ENCODE results near the gene POLA2. TPM values are rescaled to one million over a fixed set of nuclear protein-coding genes. Genes with fewer than 3 reads are reported as not detected.
A peak's percentile ranks its signal among the peaks of the same experiment; 100 is the strongest.

The POLA2 gene
- total RNA-seq, 2 donors from 2014 or later, result 5.9 to 28.0 TPM

DNA sequence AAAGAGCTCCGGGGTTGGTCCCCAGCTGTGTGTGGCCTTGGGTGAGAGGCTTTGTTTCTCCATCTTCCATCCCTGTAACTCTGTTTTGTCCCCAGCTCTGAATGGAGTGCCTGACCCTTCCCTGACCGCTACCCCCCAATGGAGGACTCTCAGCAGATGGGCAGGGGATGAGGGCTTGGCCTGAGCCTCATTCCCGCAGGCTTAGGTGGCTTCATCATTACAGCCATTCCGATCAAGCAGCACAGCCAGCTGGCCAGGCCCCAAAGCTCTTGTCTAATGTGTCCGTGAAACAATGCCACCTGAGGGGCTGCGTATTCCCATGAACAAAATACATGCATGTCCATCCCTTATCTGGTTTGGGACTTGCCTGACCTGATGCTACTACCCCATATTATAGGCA, 49.0 kb downstream of the POLA2 start:
- TF ChIP-seq CTCF (IDR thresholded peaks at IDR 0.05), result no peak
- Histone ChIP-seq H3K27ac (peak overlapping the region; percentile 12), H3K9ac (ENCODE audit: low read depth in 2 of 2, low read length in 2 of 2) (peak overlapping the region in 1 of 2 donors; percentile 21), H3K27me3 (no peaks in the 10 kb centered on the region), H3K9me3 (no peaks in the 10 kb centered on the region), H3K4me1 (peaks cover 21% of the 10 kb centered on the region), H3K36me3 (no peaks in the 10 kb centered on the region), H3K4me3 (no peak overlapping the region)
- no peak for DNase-seq
- intact Hi-C loops (cut with DNase I), result no loop called here

DNA sequence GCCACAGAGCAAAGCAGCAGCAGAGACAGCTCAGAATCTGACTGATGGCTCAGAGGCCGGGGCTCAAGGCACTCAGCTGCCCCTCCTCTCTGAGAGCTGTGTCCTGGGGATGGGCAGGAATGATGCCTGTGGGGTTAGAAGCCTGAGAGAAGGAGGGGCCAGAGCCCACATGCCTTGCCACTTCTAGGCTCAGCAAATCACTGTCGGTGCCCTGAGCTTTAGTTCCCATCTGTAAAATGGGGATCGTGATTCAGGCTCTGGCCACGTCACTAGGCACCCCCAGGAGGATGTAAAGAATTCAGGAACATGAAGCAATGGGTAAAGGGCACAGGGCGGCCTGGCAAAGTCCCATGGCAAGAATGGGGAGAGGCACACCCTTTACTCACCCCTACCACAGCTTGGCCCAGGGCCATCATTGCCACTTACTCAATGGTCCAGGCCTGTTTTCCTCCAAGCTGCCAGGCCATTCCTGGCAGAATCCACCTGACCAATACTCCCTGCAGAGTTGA, 49.5 kb downstream of the POLA2 start:
- no peak overlapping the region for H3K4me3 ChIP-seq
- intact Hi-C loops (cut with DNase I), result no loop called here
- no peak for DNase-seq
- no peaks in the 10 kb centered on the region for H3K27me3 ChIP-seq
- no peak for TF ChIP-seq CTCF (IDR thresholded peaks at IDR 0.05)
- peaks cover 18% of the 10 kb centered on the region for H3K4me1 ChIP-seq
- H3K9ac ChIP-seq (ENCODE audit: low read depth in 2 of 2, low read length in 2 of 2), result peak overlapping the region in 1 of 2 donors; percentile 21
- no peaks in the 10 kb centered on the region for H3K9me3 ChIP-seq
- H3K36me3 ChIP-seq, result no peaks in the 10 kb centered on the region
- H3K27ac ChIP-seq, result peak overlapping the region; percentile 12

- Histone ChIP-seq H3K36me3 (no peaks in the 10 kb centered on the region), H3K27me3 (no peaks in the 10 kb centered on the region), H3K27ac (peak within 1 kb of the TSS; percentile 89), H3K9me3 (no peaks in the 10 kb centered on the region), H3K4me1 (peaks cover 8% of the 10 kb centered on the region), H3K4me3 (peak within 1 kb of the TSS; percentile 58), H3K9ac (ENCODE audit: low read depth in 2 of 2, low read length in 2 of 2) (peak within 1 kb of the TSS; percentile 84 to 88)
- no peak for TF ChIP-seq CTCF (IDR thresholded peaks at IDR 0.05)
- DNase-seq, result peak; percentile 92
- intact Hi-C loops (cut with DNase I), result no loop called here
Observed at GRCh38 chr11:65314501-65315203, 52.9 kb downstream of the POLA2 start, which contains the start of gene CDC42EP2. TSS of gene CDC42EP2 (plus strand) at chr11:65314866. CDS start at chr11:65320899, 6,033 bp downstream.

GRCh38 chr11:65315204-65315865, 53.6 kb downstream of the POLA2 start:
- intact Hi-C loops (cut with DNase I), result no loop called here
- TF ChIP-seq CTCF (IDR thresholded peaks at IDR 0.05), result peak; percentile 91
- peak; percentile 90 for DNase-seq
- Histone ChIP-seq H3K27me3 (no peaks in the 10 kb centered on the region), H3K4me3 (peak overlapping the region; percentile 58), H3K9ac (ENCODE audit: low read depth in 2 of 2, low read length in 2 of 2) (peak overlapping the region; percentile 84 to 88), H3K36me3 (no peaks in the 10 kb centered on the region), H3K9me3 (no peaks in the 10 kb centered on the region), H3K27ac (peak overlapping the region; percentile 89), H3K4me1 (peaks cover 8% of the 10 kb centered on the region)

DNA sequence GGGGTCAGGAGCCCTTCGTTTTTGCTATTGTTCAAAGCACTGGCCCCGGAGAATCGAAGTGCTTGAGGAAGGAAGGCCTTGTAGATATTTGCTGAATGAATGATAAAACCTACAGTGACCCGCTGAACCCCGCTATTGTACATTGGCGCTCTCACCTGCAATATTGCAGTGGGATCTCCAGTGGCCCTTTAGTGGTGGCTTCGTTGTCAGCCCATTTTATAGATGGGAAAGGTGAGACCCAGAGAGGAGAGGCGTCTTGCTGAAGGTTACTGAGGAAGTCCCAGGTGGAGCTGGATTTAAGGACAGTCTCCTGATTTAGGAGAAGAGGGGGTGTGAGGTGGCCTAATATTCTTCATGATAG, 54.1 kb downstream of the POLA2 start:
- intact Hi-C loops (cut with DNase I), result loop anchor here (2.0 kb wide), 1 partner anchor 41 kb away; no protein-coding TSS in a partner anchor

More for the DNA sequence above, 54.1 kb downstream of the POLA2 start:
- Histone ChIP-seq H3K4me3 (peak overlapping the region; percentile 58), H3K9me3 (no peaks in the 10 kb centered on the region), H3K27me3 (no peaks in the 10 kb centered on the region), H3K36me3 (peaks cover 4% of the 10 kb centered on the region), H3K9ac (ENCODE audit: low read depth in 2 of 2, low read length in 2 of 2) (peak overlapping the region; percentile 84 to 88), H3K4me1 (peaks cover 8% of the 10 kb centered on the region), H3K27ac (peak overlapping the region; percentile 89)
- TF ChIP-seq CTCF (IDR thresholded peaks at IDR 0.05), result no peak
- no peak for DNase-seq
